ENCODE results near the gene ACOXL. TPM values are rescaled to one million over a fixed set of nuclear protein-coding genes. Genes with fewer than 3 reads are reported as not detected.

Gene ACOXL
- total RNA-seq, 2 donors from 2014 or later: 11.7 to 12.3 TPM

DNA sequence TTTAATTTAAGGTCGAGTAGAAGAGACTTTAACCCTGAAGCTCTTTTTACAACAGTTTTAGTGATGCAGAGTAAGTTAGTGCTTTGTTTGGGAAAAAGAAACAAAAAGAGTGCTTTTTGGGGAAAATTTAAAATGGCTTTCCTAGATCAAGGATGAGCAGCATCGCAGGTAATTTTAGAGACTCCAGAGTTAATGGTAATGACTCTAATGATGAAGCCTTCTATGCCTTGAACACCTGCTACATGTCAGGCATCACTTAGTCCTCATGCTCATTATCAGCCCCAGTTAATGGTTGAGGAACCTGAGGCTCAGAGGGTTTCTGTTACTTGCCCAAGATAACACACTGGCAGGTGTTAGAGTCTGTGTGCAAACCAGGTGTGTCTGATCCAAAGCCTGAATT lies 167.8 kb downstream of the ACOXL start:
- Mint-ChIP-seq H3K4me3 (no peak overlapping the region), H3K27me3 (ENCODE audit: insufficient read depth) (no peaks in the 10 kb centered on the region), H3K4me1 (no peaks in the 10 kb centered on the region), H3K9me3 (peaks cover 13% of the 10 kb centered on the region), H3K36me3 (ENCODE audit: low read depth) (peaks cover 2% of the 10 kb centered on the region), H3K27ac (no peak overlapping the region)
- no peak overlapping the region for H3K9ac ChIP-seq (ENCODE audit: extremely low read depth, low read length, poor library complexity, severe bottlenecking)
- no peak for DNase-seq
- H3K4me3 ChIP-seq (ENCODE audit: low read length): no peak overlapping the region
- no peaks in the 10 kb centered on the region for H3K27me3 ChIP-seq (ENCODE audit: control insufficient read depth, insufficient read depth, low read length, poor library complexity, severe bottlenecking)
- H3K27ac ChIP-seq (ENCODE audit: low read depth, low read length): peak overlapping the region; percentile 24
- TF ChIP-seq CTCF (conservative IDR thresholded peaks at IDR 0.05): no peak
- no peaks in the 10 kb centered on the region for H3K9me3 ChIP-seq (ENCODE audit: control insufficient read depth, low read length)
- H3K36me3 ChIP-seq (ENCODE audit: control insufficient read depth, insufficient read depth, low read length): no peaks in the 10 kb centered on the region
- WGBS, 2 experiments (ENCODE audit: insufficient coverage in 1 of 2, insufficient read length in 1 of 2): 78 to 100% methylated on average over 1 to 2 of the region's 2 CpGs
- H3K4me1 ChIP-seq (ENCODE audit: control insufficient read depth, insufficient read depth, low read length): no peaks in the 10 kb centered on the region

- Histone ChIP-seq H3K4me3 (ENCODE audit: low read length) (no peak overlapping the region), H3K27me3 (ENCODE audit: control insufficient read depth, insufficient read depth, low read length, poor library complexity, severe bottlenecking) (no peaks in the 10 kb centered on the region), H3K9me3 (ENCODE audit: control insufficient read depth, low read length) (no peaks in the 10 kb centered on the region), H3K4me1 (ENCODE audit: control insufficient read depth, insufficient read depth, low read length) (no peaks in the 10 kb centered on the region), H3K36me3 (ENCODE audit: control insufficient read depth, insufficient read depth, low read length) (no peaks in the 10 kb centered on the region), H3K9ac (ENCODE audit: extremely low read depth, low read length, poor library complexity, severe bottlenecking) (no peak overlapping the region), H3K27ac (ENCODE audit: low read depth, low read length) (no peak overlapping the region)
- Mint-ChIP-seq H3K4me1 (no peaks in the 10 kb centered on the region), H3K27ac (no peak overlapping the region), H3K36me3 (ENCODE audit: low read depth) (no peaks in the 10 kb centered on the region), H3K9me3 (no peaks in the 10 kb centered on the region), H3K27me3 (ENCODE audit: insufficient read depth) (no peaks in the 10 kb centered on the region), H3K4me3 (no peak overlapping the region)
- WGBS, 2 experiments (ENCODE audit: insufficient coverage in 1 of 2, insufficient read length in 1 of 2): 91 to 100% methylated on average over 2 to 3 of the region's 3 CpGs
- DNase-seq: no peak
- no peak for TF ChIP-seq CTCF (conservative IDR thresholded peaks at IDR 0.05)
Measured at GRCh38 chr2:110903548-110903947, 171.2 kb downstream of the ACOXL start.

- Histone ChIP-seq H3K36me3 (ENCODE audit: control insufficient read depth, insufficient read depth, low read length) (no peaks in the 10 kb centered on the region), H3K27ac (ENCODE audit: low read depth, low read length) (no peak overlapping the region), H3K27me3 (ENCODE audit: control insufficient read depth, insufficient read depth, low read length, poor library complexity, severe bottlenecking) (no peaks in the 10 kb centered on the region), H3K9ac (ENCODE audit: extremely low read depth, low read length, poor library complexity, severe bottlenecking) (no peak overlapping the region), H3K4me1 (ENCODE audit: control insufficient read depth, insufficient read depth, low read length) (no peaks in the 10 kb centered on the region), H3K4me3 (ENCODE audit: low read length) (no peak overlapping the region), H3K9me3 (ENCODE audit: control insufficient read depth, low read length) (no peaks in the 10 kb centered on the region)
- no peak overlapping the region for H3K27ac Mint-ChIP-seq
- no peak overlapping the region for H3K4me3 Mint-ChIP-seq
- no peaks in the 10 kb centered on the region for H3K36me3 Mint-ChIP-seq (ENCODE audit: low read depth)
- no peak for DNase-seq
- no peaks in the 10 kb centered on the region for H3K27me3 Mint-ChIP-seq (ENCODE audit: insufficient read depth)
- 91 to 93% methylated on average over 4 to 5 of the region's 5 CpGs for WGBS, 2 experiments (ENCODE audit: insufficient coverage in 1 of 2, insufficient read length in 1 of 2)
- no peaks in the 10 kb centered on the region for H3K4me1 Mint-ChIP-seq
- no peaks in the 10 kb centered on the region for H3K9me3 Mint-ChIP-seq
- TF ChIP-seq CTCF (conservative IDR thresholded peaks at IDR 0.05): no peak
Measured at GRCh38 chr2:110904116-110904778, 171.9 kb downstream of the ACOXL start.
